ENCODE results near the gene DENND5B.

Gene DENND5B

DNA sequence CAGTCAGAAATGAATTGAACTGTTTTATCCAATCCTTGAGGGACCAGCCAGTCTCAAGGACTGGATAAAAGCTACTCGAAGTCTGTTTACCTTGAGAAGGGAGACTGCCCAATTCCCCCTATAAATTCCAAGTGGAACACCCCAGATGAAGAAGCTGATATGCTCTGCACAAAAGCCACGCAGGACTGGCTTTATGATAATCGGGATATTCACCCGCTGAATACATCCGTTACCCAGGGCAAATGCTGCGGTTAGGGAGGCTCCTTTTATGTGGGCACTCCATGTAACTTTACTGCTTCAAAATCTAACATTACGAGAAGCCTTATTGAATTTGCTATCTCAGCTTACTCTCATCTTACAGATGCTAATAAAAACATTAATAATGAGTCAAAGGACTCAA is 119.1 kb downstream of the DENND5B start:
- no peak for DNase-seq (ENCODE audit: low spot score)

DNA sequence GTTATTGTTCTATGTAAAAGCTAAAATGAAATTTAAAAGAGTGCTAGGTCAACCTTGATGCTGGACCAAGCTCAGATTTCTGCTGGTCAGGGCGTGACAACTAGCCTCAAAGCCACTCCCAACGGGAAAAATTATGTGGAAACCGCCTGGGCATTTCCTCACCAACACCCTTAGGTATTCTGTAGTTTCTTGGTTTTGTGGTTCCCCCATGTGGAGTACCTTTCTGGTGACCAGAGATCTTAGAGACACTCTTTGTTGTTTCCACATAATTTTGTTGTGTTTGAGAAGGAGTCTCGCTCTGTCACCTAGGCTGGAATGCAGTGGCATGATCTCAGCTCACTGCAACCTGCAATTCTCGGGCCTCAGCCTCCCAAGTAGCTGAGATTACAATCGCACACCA is 119.9 kb downstream of the DENND5B start:
- no peak for DNase-seq (ENCODE audit: low spot score)

DNA sequence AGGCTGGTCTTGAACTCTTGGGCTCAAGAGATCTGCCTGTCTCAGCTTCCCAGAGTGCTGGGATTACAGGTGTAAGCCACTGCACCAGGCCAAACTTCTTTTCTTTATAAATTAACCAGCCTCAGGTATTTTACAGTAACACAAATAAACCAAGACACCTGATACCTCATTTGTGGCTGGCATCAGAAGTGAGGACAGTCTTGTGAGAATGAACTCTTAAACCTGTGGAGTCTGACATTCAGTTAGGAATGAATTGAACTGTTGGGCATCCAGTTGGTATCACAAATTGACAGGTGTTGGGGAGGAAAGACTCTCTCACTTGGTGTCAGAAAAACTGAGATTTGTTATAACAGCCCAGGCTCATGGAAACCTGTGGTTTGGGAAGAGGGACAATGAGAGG is 120.5 kb downstream of the DENND5B start:
- no peak for DNase-seq (ENCODE audit: low spot score)

DNA sequence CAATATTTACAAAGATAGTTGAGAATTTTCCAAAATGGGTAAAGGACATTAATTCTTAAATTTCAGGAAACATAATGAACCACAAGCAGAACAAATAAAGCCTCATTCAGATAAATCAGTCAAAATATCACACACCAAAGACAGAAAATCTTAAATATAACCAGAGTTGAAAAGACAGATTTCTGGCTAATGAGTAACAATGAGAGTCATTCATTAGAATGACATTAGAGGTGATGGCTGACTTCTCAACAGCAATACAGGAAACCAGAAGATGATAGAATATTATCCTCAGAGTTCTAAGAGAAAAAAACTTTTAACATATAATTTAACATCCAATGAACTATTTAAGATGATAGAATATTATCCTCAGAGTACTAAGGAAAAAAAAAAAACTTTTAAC is 124.2 kb downstream of the DENND5B start:
- DNase-seq (ENCODE audit: low spot score): no peak

GRCh38 chr12:31465002-31465401 is 125.9 kb downstream of the DENND5B start:
- no peak for DNase-seq (ENCODE audit: low spot score)

GRCh38 chr12:31460024-31460423 is 130.9 kb downstream of the DENND5B start:
- no peak for DNase-seq (ENCODE audit: low spot score)

DNA sequence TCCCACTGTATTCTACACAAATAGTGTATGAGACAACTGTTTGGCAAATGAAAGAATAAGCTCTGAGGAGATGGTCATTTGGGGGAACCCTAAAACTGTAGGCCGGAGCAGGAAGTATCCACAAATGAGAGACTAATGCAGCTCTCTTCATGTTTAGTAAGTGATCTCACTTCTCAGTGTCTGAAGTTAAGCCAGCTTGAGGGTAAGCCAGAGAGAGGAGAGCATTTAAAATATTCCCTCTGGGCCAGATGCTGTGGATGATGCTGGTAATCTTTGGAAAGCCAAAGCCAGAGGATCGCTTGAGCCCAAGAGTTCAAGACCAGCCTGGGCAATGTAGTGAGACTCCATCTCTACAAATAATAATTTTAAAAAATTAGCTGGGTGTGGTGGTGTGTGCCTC is 134.4 kb downstream of the DENND5B start:
- DNase-seq (ENCODE audit: low spot score): no peak

DNA sequence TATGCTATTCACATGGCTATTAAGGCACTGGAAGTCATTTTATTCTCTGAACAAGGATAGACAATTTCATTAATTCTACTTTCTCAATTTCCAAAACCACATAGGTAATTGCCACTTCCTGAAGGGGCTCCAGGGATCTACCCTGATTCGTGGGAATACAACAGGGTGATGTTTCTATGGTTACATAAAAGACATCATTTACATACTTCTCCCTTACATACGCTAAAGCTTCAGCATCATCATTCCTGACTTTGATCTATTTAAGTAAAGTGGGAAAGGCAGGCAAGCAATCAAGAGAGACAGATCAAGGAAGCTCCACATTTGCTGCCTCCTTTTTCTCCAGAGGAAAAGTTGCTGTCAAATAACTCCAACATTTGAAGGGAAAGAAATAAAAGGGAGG is 146.2 kb downstream of the DENND5B start:
- no peak for DNase-seq (ENCODE audit: low spot score)

- no peak for DNase-seq (ENCODE audit: low spot score)
Measured at GRCh38 chr12:31440586-31440985, 150.3 kb downstream of the DENND5B start.

DNA sequence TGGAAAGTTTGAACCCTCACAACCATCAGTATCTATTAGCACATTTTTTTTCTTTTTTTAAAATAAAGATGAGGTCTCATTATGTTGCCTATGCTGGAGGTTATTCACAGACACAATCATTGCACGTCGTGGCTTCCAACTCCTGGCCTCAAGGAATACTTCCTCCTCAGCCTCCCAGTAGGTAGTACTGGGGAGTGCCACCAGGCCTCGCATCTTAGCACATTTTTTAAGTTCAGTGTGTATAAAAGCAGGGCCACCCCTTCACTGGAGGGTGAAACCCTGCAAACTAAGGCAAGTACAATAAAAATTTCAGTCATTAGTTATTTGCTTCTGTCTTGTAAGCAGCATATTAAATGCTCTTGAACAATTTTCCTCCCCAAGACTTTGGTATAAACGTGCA is 150.8 kb downstream of the DENND5B start:
- no peak for DNase-seq (ENCODE audit: low spot score)

DNA sequence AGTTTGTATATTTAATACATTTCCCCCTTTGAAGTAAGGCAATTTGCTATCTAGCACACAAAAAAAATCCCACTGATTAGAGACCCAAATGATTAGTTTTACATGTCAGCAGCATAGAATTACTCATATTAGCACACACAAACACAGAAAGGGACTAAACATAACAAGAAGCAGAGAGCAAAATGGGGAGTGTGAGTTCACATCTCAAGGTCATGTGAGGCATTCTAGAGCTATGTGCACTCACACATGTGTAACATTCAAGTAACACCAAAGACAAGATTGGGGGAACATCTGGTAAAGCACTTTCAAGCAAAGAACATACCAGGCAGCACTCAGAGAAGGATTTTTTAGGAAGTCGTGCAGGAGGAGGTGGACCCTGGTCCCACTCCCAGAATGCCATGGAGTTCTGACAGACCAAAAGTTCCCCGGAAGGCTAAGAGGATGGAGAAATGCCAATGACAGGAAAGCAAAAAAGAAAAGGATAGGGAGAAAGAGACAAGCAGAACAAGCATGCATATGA is 159.2 kb downstream of the DENND5B start:
- no peak for DNase-seq (ENCODE audit: low spot score)

DNA sequence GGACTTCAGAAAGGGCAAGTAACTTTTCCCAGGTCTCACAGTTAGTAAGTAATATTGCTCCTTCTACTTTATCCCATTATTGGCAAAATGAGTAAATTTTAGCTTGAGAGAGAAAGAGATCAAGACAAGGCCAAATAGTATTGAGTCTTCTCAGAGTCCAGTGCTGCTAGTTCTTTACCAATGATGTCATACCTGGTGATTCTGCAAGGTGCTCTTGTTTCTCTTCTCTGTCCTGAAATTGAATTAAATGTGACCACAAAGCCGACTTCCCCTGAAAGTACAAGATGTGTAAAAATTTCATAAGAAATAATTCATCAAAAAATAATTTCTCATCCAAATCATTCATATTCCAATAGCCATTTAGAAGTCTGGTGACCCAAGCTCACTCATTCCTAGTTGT is 167.5 kb downstream of the DENND5B start:
- no peak for DNase-seq (ENCODE audit: low spot score)

DNA sequence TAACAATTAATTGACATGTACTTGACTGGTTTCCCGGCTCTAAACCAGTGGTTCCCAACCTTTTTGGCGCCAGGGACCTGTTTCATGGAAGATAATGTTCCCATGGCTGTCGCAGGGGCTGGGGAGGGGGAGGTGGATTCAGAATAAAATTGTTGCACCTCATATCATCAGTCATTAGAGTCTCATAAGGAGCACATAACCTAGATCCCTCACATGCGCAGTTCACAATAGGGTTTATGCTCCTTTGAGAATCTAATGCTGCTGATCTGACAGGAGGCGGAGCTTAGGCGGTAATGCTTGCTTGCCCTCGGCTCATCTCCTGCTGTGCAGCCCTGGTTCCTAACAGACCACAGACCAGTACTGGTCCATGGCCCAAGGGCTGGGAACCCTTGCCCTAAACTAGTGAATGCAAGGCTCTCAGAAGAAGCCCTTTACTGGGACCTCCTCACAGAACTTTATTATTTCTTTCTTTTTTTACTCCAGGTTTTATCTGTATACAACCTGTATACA is 178.6 kb downstream of the DENND5B start:
- no peak for DNase-seq (ENCODE audit: low spot score)

- no peak for DNase-seq (ENCODE audit: low spot score)
Measured at GRCh38 chr12:31408763-31409162, 182.2 kb downstream of the DENND5B start.

DNA sequence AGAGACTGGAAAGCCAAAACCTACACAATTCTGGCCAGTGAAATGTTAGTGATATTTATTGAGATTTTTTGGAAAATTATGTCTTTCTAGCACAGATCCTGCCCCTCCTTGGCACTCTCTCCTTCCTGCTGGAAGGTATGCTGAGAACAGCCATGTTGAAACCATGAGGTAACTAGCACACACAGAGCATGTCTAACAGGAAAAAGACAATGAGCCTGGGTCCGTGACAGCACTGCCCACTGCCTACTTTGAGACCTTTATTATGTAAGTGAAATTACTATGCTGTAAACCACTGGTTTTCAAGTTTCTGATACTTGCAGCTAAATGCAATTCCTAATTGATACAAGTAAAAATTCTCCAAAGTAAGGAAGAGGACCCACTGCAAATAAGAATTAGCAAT is 183.4 kb downstream of the DENND5B start:
- no peak for DNase-seq (ENCODE audit: low spot score)

DNA sequence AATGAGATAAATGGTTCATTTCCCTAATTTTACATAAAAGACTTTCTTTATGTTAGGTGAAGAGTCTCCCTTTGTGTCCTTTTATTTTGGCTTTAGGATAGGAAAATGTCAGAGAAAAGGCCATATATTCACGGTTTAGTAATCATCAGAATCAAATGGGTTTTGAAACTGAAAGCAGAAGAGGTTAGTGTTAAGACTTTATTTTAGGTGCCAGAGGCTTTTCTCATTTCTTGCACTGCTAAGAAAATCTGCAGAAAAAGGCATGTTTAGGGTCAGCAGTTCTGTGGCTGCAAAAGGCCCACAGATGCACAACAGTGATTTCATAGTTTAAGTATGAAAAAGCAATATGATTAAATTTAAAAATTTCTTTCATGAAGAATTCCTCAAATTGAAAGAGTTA is 184.6 kb downstream of the DENND5B start:
- no peak for DNase-seq (ENCODE audit: low spot score)

DNA sequence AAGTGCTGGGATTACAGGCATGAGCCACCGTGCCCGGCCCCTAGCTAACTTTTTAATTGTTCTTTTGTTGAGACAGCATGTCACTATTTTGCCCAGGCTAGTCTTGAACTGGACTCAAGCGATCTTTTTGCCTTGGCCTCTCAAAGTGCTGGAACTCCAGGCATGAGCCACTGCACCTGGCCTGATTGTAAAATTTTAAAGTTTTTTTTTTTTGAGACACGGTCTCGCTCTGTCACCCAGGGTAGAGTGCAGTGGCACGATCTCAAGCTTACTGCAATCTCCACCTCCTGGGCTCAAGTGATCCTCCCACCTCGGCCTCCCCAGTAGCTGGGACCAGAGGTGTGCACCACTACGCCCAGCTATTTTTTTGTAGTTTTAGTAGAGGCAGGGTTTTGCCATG is 185.9 kb downstream of the DENND5B start:
- no peak for DNase-seq (ENCODE audit: low spot score)

DNA sequence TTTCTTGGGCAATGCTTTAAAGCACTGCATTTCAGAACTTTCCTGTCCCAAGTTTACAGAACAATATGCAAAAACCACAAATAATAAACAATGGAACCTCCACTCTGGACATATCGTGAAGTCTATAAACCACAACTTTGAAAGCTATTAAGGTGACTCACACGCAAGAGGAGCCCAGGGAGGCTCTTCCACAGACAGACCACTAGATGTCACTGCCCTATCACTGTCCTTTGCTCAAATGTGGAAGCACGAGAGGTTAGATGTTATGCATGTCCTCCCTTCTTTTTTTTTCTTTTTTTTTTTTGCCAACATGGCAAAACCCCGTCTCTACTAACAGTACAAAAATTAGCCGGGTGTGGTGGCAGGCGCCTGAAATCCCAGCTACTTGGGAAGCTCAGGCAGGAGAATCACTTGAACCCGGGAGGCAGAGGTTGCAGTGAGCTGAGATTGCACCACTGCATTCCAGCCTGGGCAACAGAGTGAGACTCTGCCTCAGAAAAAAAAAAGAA is 187.8 kb downstream of the DENND5B start:
- DNase-seq (ENCODE audit: low spot score): peak; percentile 77

GRCh38 chr12:31393004-31393550 is 197.9 kb downstream of the DENND5B start:
- no peak for DNase-seq (ENCODE audit: low spot score)

- no peak for DNase-seq (ENCODE audit: low spot score)
Measured at GRCh38 chr12:31390991-31391390, 199.9 kb downstream of the DENND5B start.

DNA sequence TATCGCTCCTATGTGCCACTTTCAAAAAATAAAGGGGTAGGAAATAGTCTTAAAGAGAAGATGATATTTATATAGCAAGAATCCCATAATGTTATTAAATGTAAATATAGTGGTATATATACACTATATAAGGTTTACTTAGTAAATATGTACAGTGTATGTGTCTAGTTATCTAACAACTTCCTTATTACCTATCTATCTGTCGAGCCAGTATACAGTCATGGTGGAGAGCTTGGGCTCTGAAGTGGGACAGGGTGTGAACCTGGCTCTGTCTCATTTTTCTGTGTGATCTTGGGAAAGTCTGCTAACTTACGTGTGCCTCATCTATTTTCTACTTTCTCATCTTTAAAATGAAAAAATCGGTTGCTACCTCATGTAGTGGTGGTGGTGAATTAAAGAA is 202.2 kb downstream of the DENND5B start:
- no peak for DNase-seq (ENCODE audit: low spot score)

GRCh38 chr12:31387466-31387865 is 203.5 kb downstream of the DENND5B start:
- DNase-seq (ENCODE audit: low spot score): peak; percentile 20

GRCh38 chr12:31387011-31387410 is 203.9 kb downstream of the DENND5B start:
- DNase-seq (ENCODE audit: low spot score): no peak

DNA sequence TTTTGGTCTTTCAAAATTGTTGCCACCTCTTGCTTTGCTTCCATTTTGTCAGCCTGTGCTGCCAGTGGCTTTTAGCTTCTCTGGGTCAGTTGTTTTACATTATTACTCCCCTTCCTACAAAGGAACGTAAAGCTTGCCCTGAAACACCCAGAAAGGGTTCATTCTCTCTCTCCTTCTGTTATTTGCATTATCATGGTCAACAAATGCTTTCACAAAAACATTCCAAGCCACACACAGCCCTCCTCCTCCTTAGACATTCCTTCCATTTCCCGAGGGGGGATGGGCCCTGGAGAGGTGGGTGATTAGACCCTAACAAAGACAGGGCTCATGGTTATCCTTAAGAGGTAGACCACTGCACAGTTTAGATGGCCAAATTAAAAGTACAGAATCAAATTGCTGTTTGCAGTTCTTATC is 204.6 kb downstream of the DENND5B start:
- no peak for DNase-seq (ENCODE audit: low spot score)
